ENCODE data around the gene ARMC8.

Gene ARMC8

DNA sequence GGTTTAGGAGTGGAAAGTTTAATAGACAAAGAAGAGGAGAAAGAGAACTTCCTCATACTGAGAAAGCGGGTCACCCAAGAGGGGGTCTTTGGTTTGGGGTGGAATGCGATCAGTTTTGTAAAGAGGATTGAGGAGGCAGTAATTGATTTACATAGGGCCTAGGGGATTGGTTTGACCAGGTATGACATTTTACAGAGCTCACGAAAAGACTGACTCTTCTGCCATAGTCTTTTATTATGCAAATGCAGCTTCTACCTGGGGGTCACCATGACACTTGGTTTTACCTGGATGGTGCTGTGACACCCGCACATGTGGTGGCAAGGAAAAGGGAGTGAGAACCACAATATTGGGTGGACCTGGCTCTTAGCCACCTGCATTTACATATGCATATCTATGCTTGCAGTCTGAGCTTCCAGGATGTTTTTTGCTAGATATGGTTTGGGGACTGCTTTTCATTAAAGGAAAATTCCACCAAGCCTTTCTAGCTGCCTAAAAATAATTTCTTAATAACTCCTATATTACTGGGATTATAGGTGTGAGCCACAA, 149.4 kb downstream of the ARMC8 start:
- TF ChIP-seq, protein P1, sequence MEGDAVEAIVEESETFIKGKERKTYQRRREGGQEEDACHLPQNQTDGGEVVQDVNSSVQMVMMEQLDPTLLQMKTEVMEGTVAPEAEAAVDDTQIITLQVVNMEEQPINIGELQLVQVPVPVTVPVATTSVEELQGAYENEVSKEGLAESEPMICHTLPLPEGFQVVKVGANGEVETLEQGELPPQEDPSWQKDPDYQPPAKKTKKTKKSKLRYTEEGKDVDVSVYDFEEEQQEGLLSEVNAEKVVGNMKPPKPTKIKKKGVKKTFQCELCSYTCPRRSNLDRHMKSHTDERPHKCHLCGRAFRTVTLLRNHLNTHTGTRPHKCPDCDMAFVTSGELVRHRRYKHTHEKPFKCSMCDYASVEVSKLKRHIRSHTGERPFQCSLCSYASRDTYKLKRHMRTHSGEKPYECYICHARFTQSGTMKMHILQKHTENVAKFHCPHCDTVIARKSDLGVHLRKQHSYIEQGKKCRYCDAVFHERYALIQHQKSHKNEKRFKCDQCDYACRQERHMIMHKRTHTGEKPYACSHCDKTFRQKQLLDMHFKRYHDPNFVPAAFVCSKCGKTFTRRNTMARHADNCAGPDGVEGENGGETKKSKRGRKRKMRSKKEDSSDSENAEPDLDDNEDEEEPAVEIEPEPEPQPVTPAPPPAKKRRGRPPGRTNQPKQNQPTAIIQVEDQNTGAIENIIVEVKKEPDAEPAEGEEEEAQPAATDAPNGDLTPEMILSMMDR (IDR thresholded peaks at IDR 0.05; ENCODE audit: insufficient read depth, low read depth, low read length, missing control alignments): no peak
- no peak for DNase-seq (ENCODE audit: low read depth)
- H3K4me3 ChIP-seq (ENCODE audit: low read length): no peak overlapping the region

DNA sequence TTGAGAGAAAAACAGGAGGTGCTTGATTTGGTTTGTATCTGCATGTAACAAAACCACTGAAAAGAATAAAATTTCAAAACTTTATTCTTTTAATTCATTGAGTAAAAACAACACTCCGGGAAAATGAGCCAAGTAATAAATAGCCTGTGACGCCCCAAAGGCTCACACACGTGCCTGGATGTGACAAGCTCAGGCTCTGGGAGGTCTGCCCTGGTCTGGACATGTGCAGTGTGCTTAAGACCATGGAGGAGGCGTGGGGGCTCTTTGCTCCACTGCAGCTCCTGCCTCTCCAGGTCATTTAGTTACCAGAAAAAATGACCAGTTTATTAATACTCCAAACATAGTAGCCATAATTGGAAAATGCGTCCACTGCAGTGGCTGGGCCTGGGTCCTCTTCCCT, 151.1 kb downstream of the ARMC8 start:
- no peak overlapping the region for H3K4me3 ChIP-seq (ENCODE audit: low read length)
- DNase-seq (ENCODE audit: low read depth): no peak
- TF ChIP-seq, protein P1 (IDR thresholded peaks at IDR 0.05; ENCODE audit: insufficient read depth, low read depth, low read length, missing control alignments): no peak

DNA sequence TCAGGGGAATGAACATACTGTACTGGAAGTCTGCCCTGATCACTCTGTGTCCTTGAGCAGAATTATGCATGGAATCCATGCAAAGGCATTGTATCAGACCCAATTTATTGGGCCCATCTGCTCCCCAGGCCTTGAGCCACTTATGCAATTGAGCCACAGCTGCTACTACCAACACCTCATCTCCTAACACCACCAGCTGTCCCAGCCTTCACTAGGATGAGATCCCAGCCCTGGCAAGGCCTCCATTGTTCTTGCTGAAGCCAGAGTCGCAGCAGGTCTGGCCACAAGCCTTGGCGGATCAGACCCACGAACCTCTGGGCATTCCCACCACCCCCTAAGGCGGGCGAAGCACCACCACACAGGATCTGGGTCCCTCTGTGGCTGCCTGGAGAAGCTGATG, 151.7 kb downstream of the ARMC8 start:
- DNase-seq (ENCODE audit: low read depth): no peak
- TF ChIP-seq, protein P1 (IDR thresholded peaks at IDR 0.05; ENCODE audit: insufficient read depth, low read depth, low read length, missing control alignments): no peak
- no peak overlapping the region for H3K4me3 ChIP-seq (ENCODE audit: low read length)

DNA sequence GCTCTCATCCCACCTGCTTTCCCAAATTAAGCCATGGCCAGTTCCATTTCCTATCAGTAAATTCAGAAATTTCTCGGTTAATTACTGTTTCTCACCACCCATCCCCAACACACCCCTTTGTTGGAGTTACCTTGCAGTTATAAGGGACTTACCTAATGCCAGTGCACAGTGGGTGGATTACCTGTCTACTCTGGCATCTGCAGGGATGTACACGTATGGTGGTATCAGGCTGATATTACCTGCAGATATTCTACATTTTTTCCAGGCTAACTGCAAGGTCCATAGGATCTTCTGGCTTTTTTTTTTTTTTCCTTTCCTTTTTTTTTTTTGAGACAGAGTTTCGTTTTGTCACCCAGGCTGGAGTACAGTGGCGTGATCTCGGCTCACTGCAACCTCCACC, 153.4 kb downstream of the ARMC8 start:
- TF ChIP-seq, protein P1 (IDR thresholded peaks at IDR 0.05; ENCODE audit: insufficient read depth, low read depth, low read length, missing control alignments): no peak
- no peak overlapping the region for H3K4me3 ChIP-seq (ENCODE audit: low read length)
- no peak for DNase-seq (ENCODE audit: low read depth)

DNA sequence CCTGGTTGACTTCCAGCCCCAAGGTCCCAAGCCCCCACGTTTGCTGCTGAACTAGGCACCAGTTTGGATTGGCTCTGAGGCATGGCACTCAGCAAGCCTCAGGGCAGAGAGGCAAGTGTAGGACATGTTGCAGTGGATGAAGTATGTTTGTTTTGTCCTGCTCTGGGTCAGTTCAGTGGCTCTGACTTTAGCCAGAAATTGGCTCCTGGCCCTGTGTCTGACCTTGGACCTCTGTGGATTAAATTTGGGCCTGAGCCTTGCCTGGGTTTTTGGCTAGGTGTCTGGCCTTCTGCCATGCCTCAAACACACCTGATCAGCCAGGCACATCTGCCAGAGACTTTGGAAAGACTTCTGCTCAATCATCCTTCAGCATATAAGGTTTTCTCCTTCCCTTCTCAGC, 157.7 kb downstream of the ARMC8 start:
- TF ChIP-seq, protein P1 (IDR thresholded peaks at IDR 0.05; ENCODE audit: insufficient read depth, low read depth, low read length, missing control alignments): no peak
- H3K4me3 ChIP-seq (ENCODE audit: low read length): no peak overlapping the region
- DNase-seq (ENCODE audit: low read depth): no peak

All from epithelial cell of esophagus (primary cell).